NCI-H748 (cell line): ENCODE data around the gene CRIM1.
"Not testable (repeated sequence)": the region's sequence is repeated elsewhere in the genome, so short reads cannot be mapped to it uniquely, and the experiment has no call there.

ENCODE experiments used
- DNase-seq: peaks from one replicate; lab custom pipeline; 2025; ENCODE audit not compliant: unreplicated experiment; lab: John Stamatoyannopoulos, UW

The CRIM1 gene, protein sequence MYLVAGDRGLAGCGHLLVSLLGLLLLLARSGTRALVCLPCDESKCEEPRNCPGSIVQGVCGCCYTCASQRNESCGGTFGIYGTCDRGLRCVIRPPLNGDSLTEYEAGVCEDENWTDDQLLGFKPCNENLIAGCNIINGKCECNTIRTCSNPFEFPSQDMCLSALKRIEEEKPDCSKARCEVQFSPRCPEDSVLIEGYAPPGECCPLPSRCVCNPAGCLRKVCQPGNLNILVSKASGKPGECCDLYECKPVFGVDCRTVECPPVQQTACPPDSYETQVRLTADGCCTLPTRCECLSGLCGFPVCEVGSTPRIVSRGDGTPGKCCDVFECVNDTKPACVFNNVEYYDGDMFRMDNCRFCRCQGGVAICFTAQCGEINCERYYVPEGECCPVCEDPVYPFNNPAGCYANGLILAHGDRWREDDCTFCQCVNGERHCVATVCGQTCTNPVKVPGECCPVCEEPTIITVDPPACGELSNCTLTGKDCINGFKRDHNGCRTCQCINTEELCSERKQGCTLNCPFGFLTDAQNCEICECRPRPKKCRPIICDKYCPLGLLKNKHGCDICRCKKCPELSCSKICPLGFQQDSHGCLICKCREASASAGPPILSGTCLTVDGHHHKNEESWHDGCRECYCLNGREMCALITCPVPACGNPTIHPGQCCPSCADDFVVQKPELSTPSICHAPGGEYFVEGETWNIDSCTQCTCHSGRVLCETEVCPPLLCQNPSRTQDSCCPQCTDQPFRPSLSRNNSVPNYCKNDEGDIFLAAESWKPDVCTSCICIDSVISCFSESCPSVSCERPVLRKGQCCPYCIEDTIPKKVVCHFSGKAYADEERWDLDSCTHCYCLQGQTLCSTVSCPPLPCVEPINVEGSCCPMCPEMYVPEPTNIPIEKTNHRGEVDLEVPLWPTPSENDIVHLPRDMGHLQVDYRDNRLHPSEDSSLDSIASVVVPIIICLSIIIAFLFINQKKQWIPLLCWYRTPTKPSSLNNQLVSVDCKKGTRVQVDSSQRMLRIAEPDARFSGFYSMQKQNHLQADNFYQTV

DNA sequence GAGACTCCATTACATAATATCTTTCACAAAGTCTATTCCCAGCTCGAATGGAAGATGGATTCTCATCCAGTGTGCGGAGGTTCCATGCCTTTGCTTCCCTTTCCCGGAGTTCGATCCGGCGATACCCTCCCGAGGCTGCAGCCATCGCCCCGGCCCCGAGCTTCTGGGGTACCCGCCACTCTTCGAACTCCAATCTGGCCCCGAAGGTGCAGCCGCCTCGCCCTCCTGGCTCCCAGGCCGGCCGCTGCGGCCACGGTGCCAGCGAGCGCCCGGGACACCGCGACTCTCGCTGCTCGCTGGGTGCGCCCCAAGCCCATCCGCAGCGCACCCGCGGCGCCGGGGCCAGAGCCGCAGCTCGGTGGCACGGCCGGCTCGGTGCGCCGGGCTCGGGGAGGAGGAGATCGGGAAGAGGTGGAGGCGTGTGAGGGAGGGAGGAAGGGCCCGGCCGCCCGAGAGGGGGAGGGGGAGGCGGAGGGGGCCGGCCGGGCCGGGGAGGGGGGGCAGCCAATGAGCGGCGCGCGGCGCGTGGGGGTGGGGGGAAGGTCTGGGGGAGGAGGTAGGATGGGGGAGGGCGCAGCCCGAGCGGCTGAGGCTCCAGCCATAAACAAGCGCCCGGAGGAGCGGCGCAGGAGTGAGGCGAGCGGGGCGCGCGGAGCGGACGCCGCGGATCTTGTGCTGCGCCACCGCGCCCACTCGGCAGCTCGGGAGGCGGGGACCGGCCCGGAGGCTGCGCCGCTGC, at the start of gene CRIM1:
Gene CRIM1, plus strand, starts transcription at position 628 of the 739 bp plus-strand sequence. CDS start 515 bp downstream, outside the sequence.
- DNase-seq, result peak; percentile 65

DNA sequence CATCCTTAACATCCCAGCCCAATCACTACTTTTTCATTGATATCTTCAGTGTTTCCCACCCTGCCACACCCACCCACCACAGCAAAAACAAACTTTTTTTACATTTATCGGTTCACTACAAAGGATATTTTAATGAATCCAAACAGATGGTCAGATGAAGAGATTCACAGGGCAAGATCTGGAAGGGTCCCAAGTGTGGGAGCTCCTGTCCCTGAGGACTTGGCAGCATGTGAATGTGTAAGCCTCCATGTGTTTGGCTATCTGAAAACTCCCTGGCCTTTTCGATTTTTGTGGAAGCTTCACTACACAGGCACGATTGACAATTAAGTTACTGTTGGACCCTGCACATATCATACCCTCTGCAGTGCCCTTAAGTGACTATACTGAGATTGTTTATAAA, 48.1 kb upstream of the CRIM1 start:
- DNase-seq, result no peak

DNA sequence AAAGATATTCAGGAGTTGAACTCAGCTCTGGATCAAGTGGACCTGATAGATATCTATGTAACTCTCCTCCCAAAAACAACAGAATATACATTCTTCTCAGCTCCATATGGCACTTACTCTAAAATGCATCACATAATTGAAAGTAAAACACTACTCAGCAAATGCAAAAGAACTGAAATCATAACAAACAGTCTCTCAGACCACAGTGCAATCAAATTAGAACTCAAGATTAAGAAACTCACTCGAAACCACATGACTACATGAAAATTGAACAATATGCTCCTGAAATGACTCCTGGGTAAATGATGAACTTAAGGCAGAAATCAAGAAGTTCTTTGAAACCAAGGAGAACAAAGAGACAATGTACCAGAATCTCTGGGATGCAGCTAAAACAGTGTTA, 45.1 kb upstream of the CRIM1 start:
- DNase-seq, result not testable (repeated sequence)

DNA sequence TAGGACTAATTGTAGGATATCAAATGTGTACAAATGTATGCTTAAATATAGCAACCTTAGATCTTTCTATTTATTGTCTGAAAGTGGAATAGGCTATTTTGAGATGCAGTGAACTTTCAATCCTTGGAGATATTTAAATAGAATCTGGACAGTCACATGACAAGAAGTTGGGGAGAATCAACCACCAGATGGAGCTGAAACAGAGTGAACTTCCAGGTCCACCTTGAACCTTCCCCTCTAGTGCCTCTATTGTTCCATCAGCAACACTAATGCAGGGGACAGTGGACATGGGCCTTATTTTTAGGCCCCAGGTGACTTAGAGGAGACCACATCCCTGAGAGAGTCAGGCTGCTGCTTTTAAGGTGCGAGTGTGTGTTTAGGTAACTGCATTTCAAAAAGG, 37.0 kb upstream of the CRIM1 start:
- DNase-seq, result no peak

DNA sequence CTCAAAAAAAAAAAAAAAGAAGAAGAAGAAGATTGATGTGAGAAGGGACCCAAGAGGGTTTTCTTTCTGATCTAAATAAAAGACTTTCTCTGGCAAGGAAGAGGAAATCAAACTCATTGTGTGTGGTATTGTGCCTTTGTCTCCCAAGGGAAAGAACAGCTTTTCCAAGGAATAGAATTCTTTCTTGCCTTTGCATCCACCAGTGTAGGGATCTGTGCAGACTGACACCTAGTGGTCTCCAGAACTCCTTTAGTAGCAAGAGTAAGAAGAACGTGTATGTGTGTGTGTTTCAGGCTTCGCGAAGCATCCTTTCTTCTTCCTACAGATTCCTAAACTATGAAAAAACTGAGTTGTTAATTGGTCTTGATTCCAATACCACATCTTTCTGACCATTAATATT, 33.5 kb upstream of the CRIM1 start:
- no peak for DNase-seq

DNA sequence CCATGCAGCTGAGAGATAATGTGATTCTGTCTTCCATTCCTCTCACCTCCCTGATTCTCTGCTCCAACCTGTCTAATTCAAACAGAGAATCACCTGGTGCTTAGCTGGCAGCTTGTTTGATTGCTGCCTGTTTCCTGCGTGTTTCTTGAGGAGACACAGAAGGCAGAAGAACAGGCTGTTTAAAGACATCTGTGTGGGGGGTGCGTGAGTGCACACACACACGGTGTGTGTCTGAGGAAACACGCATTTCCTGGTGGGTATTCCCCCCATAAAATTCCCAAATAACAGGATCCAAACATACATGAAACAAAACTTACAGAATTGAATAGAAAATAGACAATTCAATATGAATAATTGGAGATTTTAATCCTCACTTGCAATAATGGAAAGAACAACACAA, 29.3 kb upstream of the CRIM1 start:
- no peak for DNase-seq

DNA sequence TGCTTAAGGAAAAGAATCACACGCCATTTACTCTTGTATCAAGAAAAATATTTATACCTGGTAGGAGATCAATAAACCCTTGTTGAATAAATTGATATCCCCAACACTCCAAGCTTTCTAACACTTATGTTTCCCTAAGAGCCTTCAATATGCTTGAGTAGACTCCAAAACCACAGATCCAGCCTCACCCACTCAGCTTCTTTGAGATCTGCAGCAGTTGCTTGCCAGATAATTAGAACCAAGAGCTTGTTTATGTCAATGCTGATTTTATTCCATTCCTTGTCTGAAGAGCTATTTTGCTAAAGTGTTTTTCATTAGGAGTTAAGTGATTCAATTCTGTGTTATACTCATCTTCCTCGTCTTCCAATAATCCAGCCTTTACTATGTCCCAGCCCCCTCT, 26.3 kb upstream of the CRIM1 start:
- no peak for DNase-seq

DNA sequence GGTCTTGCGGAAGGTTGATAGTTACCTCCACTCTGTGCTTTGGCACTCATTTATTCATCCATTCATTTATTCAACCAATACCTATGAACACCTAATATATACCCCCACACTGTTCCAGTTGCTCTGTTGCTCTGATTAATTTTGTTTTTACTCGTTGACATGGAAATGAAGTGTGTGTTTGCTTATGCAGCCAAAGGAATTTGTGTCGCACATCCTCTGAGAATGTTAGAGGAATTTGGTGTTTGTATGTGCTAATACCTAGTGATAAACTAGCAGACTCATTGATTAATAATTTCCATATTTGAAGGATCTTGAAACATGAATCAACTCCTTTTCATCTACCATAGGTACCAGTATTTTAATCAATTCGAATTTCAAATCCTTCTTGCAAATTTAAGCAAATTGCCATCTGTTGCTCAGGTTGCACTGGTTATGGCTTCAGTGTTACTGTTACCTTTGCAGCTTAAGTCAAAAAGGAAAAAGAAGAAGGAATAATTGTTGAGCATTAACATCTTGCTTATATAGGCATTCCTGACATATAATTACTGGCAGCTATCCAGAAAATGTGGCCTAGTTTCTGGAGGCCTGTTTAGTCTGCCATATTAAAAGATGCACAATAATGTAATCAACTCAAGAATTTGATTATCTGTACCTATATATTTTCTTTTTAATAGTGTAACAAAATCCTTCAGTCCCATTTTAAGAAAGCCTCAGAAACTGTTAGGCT, 25.7 kb upstream of the CRIM1 start:
- DNase-seq, result no peak

DNA sequence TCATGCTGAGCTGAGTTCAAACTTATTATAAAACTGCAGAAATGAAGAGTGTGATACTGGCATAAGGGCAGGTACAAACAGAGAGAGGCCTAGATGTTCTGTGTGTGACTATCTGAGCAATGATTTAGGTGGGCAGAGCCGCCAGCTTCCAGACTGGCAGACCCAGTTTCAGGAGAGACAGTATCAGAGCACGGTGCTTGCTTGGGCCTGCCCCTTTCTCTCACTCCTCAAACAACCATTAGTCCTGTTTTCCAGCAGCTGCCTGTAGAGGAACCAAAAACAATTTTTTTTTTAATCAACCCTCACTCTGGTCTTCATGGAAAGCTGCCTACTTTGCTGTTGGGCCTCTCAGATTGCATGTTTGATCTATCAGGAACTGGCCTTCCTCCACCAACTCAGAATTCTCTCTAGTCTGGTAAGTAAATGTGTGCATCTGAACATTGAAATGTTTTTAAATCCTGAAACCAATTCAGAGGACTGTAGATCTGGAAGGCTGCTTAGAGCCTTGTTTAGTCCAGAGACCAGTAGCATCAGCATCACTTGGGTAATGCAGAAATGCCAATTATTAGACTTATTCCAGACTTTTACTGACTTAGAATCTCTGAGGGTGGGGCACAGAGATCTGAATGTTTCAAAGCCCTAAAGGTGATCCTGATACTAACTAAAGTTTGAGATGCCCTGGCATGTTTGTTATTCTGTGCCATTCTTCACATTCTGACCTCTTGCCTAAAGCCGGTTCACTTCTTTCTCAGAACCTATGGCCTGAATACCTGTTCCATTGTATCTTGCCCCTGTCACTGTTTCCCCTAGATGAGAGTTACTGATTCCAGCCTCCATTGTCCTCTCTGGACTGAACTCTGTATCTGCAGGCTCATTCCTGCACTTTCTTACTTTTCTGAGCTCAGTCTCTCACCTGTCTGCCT, 24.8 kb upstream of the CRIM1 start:
- no peak for DNase-seq

DNA sequence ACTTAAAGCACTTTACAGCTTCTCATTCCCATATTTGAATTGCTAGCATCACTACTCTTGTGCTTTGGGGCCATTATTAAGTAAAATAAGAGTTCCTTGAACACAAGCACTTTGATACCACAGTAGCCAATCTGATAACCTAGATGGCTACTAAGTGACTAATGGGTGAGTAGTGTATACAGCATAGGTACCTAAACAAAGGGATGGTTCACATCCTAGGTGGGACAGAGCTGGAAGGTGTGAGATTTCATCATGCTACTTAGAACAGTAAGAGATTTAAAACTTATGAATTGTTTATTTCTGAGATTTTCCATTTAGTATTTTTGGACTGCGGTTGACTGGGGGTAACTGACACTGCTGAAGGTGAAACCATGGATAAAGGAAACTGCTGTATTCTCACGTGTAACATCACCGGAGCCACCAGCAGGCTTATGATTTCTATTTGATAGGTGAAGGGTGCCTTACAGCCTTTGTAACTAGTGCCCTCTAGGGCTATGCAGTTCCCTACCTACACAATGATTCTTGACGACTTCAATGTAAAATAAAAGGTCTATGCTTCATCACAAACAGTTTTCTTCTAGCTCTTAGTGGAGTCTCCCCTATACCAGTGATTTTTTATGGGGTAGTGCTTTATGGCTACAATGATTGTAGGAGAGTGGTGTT, 22.1 kb upstream of the CRIM1 start:
- no peak for DNase-seq

DNA sequence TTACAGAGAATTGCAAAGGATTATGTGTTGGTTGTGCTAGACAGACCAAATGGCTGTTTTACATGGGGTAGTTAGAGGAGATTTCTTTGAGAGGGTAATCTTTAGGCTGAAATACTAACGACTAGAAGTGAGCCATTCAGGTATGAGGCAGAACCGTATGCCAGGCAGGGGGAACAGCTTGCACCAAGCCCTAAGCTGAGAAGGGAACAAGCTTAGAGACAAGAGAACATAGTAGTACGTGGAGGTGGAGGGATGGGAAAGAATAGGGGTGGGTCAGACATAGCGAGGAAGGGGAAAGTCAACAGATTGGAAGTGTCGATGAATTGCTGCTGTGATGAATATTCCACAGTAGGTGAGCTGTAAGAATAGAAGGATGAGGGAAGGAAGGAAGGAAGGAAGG, 20.0 kb upstream of the CRIM1 start:
- no peak for DNase-seq

DNA sequence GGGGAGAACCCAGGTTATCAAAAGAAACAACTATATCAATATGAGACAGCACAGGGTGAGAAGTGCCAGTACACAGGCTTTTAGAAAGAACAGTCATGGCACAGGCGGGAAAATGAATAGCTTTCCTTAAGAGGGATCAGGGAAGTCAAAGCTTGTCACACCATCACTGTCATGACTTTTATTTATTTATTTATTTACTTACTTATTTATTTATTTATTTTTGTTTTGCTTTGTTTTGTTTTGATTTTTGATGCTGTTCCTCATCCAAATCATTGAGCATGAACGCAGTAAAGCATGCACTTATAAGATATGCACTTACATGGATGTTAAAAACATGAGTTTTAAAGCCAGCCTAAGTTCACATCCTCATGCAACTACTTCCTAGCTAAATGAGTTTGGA, 19.3 kb upstream of the CRIM1 start:
- no peak for DNase-seq

DNA sequence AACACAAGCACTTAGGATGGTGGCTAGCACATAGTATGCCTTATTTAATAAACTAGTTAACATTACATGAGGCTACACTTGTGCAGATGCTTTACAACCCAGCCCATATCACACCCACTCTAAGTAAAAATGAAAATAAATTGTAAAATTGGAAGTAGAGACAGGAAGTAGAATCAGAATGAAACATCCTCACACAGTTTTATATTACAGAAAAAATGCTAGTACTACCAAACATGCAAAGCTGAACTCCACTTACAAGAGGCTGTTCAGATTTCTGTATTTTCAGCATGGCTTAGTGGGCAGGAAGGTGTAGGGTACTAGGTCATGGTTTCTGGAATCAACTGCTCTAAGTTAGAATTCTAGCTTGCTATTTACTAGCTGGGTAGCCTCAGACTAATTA, 18.2 kb upstream of the CRIM1 start:
- no peak for DNase-seq

DNA sequence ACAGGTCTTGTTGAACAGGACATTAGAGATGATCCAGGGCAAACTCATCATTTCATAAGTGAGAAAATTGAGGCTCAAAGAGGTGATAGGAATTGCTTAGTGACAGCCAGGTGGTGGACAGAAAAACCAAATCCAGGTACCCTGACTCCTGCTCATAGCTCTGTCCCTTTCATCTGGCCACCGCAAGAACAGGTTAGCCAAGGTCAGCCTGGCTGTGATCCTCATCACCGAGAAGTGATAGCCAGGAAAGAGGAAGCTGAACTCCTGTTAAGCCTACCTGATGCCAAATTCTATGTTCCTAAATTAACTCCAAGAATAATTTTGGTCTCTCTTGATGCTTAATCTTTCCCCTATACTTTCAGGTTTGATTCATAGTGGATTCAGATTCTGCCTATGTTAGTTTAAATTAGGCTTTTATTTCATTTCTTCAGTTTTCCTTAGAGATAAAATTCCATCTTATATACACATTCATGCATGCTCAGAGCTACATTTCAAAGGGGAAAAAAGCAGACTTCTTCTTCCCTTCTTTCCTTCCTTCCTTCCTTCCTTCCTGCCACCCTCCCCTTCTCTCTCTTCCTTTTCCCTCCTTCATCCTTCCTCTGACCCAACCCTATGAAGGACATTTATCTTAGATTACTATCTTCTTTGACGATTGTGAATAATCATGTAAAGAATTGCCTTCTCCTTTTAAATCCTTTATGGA, 17.3 kb upstream of the CRIM1 start:
- no peak for DNase-seq

DNA sequence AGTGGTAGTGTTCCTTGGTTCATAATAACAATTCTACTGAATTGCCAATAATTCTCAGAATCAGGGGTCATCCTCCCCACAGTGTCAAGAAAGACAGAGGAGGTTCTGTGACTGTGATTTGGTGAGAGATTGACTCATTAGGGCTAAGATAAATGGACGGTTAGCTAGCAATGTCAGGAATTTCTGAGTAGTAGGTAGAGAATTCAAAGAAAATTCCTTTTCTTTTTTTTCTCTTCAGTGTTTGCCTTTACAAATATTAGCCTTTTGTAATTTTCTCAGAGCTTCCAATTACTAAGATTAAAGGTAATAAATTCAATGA, 16.8 kb upstream of the CRIM1 start:
- no peak for DNase-seq

DNA sequence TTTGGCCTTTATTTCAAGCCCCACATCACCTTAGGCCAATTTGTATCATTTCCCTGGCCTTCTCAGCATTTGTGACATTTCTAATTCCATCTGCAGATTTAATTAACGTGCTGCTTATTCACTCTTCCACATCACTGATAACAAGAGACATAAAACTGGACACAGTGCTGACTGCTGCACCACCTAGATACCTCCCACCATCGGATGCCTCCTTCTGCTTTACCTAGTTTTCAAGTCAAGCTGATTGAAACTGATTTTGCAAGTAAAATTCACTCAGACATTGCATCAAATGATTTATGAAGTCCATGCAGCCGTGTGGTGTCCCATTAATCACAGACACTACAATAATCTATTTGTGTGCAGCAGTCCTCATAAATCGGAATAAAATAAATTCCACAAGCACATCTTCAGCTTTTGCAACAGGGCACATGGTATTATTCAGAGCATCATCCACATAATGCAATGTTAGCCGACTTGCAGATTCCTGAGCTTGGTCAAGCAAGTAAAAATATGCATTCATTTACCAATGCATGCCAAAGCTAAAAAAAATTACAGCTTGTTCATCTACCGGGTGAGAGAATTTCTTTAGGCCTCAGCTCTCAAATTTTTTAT, 15.9 kb upstream of the CRIM1 start:
- DNase-seq, result no peak

DNA sequence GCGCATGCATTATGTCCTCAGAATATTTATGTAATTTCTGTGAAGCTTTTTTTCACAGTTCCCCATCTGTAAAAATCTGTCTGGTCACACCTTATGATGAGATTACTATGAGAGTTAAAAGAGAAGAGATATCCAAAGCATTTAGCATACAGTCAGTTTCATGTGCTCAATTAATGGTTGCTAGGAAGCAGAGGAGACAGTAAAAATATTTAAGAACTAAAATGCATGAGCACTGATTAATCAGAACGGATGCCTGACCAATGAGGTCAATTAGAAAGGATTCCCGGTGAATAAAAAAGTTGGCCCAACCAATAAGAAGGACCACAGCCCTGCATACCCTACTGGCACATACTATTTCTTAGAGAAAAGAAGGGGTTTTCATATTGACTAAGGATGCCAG, 12.0 kb upstream of the CRIM1 start:
- DNase-seq, result no peak

DNA sequence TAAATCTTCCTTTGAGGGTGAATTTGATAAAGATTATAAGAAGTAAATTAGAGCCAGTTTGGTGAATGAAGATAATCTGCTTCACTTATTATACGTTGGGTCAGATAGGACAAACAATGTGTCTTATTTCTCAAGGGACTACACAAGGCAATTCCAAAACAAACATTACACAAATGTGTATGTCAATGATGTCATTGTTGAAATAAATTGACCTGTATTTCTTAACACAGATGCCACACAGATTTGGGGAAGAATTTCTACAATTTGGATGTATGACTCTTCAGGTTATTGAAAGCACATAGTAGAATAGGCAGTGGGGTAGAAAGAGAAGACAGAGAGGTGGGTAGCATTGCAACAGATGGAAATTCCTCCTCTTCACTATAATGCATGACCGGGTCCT, 6.9 kb upstream of the CRIM1 start:
- no peak for DNase-seq
